Ramos (cell line): Measurements from ENCODE around the gene ADCY5.

Source experiments
- in situ Hi-C: fragments of 300-500 bp; cut with MboI; formaldehyde crosslinking; loops from one replicate; pipeline ENCODE4 v1.14.3; 2022; ENCODE audit warnings: low sequenced_read_pairs; ENCODE audit not compliant: unreplicated experiment

ADCY5 gene

GRCh38 chr3:123467046-123467445 lies 18.2 kb upstream of the ADCY5 start:
- in situ Hi-C loops = no loop called here

- in situ Hi-C loops = no loop called here
Observed at GRCh38 chr3:123464211-123464610, 15.3 kb upstream of the ADCY5 start.

- in situ Hi-C loops = no loop called here
Observed at GRCh38 chr3:123459862-123460261, 11.0 kb upstream of the ADCY5 start.

GRCh38 chr3:123458255-123458654 lies 9.4 kb upstream of the ADCY5 start:
- in situ Hi-C loops = no loop called here

- in situ Hi-C loops = no loop called here
Observed at GRCh38 chr3:123457841-123458240, 9.0 kb upstream of the ADCY5 start.

- in situ Hi-C loops = no loop called here
Observed at GRCh38 chr3:123453675-123454074, 4.8 kb upstream of the ADCY5 start.

- in situ Hi-C loops = no loop called here
Observed at GRCh38 chr3:123451186-123451585, 2.3 kb upstream of the ADCY5 start.

GRCh38 chr3:123449997-123450604 lies 1.2 kb upstream of the ADCY5 start:
- in situ Hi-C loops = no loop called here

- in situ Hi-C loops = no loop called here
Observed at GRCh38 chr3:123449102-123449996, 459 bp upstream of the ADCY5 start.

GRCh38 chr3:123447749-123448517 lies 957 bp downstream of the ADCY5 start:
- in situ Hi-C loops = no loop called here

GRCh38 chr3:123447416-123447748 lies 1.5 kb downstream of the ADCY5 start:
- in situ Hi-C loops = no loop called here

GRCh38 chr3:123446610-123447109 lies 2.2 kb downstream of the ADCY5 start:
- in situ Hi-C loops = no loop called here

- in situ Hi-C loops = no loop called here
Observed at GRCh38 chr3:123446210-123446609, 2.7 kb downstream of the ADCY5 start.

GRCh38 chr3:123445702-123446101 lies 3.2 kb downstream of the ADCY5 start:
- in situ Hi-C loops = no loop called here

GRCh38 chr3:123444744-123445143 lies 4.1 kb downstream of the ADCY5 start:
- in situ Hi-C loops = no loop called here

GRCh38 chr3:123444023-123444422 lies 4.9 kb downstream of the ADCY5 start:
- in situ Hi-C loops = no loop called here

- in situ Hi-C loops = no loop called here
Observed at GRCh38 chr3:123442908-123443307, 6.0 kb downstream of the ADCY5 start.

- in situ Hi-C loops = no loop called here
Observed at GRCh38 chr3:123442125-123442524, 6.8 kb downstream of the ADCY5 start.

- in situ Hi-C loops = no loop called here
Observed at GRCh38 chr3:123439806-123440580, 8.9 kb downstream of the ADCY5 start.

- in situ Hi-C loops = no loop called here
Observed at GRCh38 chr3:123432832-123433523, 15.9 kb downstream of the ADCY5 start.
